ENCODE data around the gene NCBP3. TPM values are rescaled to one million over a fixed set of nuclear protein-coding genes. Genes with fewer than 3 reads are reported as not detected.
A peak's percentile ranks its signal among the peaks of the same experiment; 100 is the strongest.

NCBP3 gene
- total RNA-seq, 1 donor from 2014 or later: 133 TPM

- peak overlapping the region; percentile 85 for H3K27ac Mint-ChIP-seq (ENCODE audit: unreplicated experiment)
- peaks cover 9% of the 10 kb centered on the region for H3K9me3 Mint-ChIP-seq (ENCODE audit: unreplicated experiment)
- TF ChIP-seq CTCF (IDR thresholded peaks at IDR 0.05; ENCODE audit: partially characterized antibody, unreplicated experiment): no peak
Observed at GRCh38 chr17:3893720-3894116, 47.7 kb upstream of the NCBP3 start.

GRCh38 chr17:3893003-3893719 lies 47.1 kb upstream of the NCBP3 start, which contains the start of gene CAMKK1:
CAMKK1 (minus strand) TSS chr17:3893053; CDS start chr17:3885687, 7,366 bp downstream.
- peak; percentile 93 for DNase-seq
- TF ChIP-seq CTCF (IDR thresholded peaks at IDR 0.05; ENCODE audit: partially characterized antibody, unreplicated experiment): no peak
- H3K27me3 Mint-ChIP-seq (ENCODE audit: unreplicated experiment): peaks cover 13% of the 10 kb centered on the region
- H3K36me3 Mint-ChIP-seq (ENCODE audit: unreplicated experiment): no peaks in the 10 kb centered on the region
- peak within 1 kb of the TSS; percentile 85 for H3K27ac Mint-ChIP-seq (ENCODE audit: unreplicated experiment)
- H3K9me3 Mint-ChIP-seq (ENCODE audit: unreplicated experiment): peaks cover 9% of the 10 kb centered on the region
- H3K4me1 Mint-ChIP-seq (ENCODE audit: low read depth, unreplicated experiment): peaks cover 39% of the 10 kb centered on the region
- peak within 1 kb of the TSS; percentile 90 for H3K4me3 Mint-ChIP-seq (ENCODE audit: unreplicated experiment)

More at GRCh38 chr17:3893720-3894116, 47.7 kb upstream of the NCBP3 start:
- Mint-ChIP-seq H3K4me3 (ENCODE audit: unreplicated experiment) (peak overlapping the region; percentile 90), H3K27me3 (ENCODE audit: unreplicated experiment) (peaks cover 13% of the 10 kb centered on the region), H3K36me3 (ENCODE audit: unreplicated experiment) (no peaks in the 10 kb centered on the region), H3K4me1 (ENCODE audit: low read depth, unreplicated experiment) (peaks cover 42% of the 10 kb centered on the region)
- no peak for DNase-seq

- H3K27me3 Mint-ChIP-seq (ENCODE audit: unreplicated experiment): peaks cover 13% of the 10 kb centered on the region
- no peak for TF ChIP-seq CTCF (IDR thresholded peaks at IDR 0.05; ENCODE audit: partially characterized antibody, unreplicated experiment)
- no peaks in the 10 kb centered on the region for H3K36me3 Mint-ChIP-seq (ENCODE audit: unreplicated experiment)
- peak overlapping the region; percentile 90 for H3K4me3 Mint-ChIP-seq (ENCODE audit: unreplicated experiment)
- peak overlapping the region; percentile 77 for H3K27ac Mint-ChIP-seq (ENCODE audit: unreplicated experiment)
- DNase-seq: peak; percentile 78
- H3K4me1 Mint-ChIP-seq (ENCODE audit: low read depth, unreplicated experiment): peaks cover 39% of the 10 kb centered on the region
- H3K9me3 Mint-ChIP-seq (ENCODE audit: unreplicated experiment): peaks cover 9% of the 10 kb centered on the region
Observed at GRCh38 chr17:3892095-3892998, 46.3 kb upstream of the NCBP3 start.

GRCh38 chr17:3891626-3892094 lies 45.6 kb upstream of the NCBP3 start:
- Mint-ChIP-seq H3K4me3 (ENCODE audit: unreplicated experiment) (peak overlapping the region; percentile 90), H3K27me3 (ENCODE audit: unreplicated experiment) (peaks cover 13% of the 10 kb centered on the region), H3K4me1 (ENCODE audit: low read depth, unreplicated experiment) (peaks cover 32% of the 10 kb centered on the region), H3K36me3 (ENCODE audit: unreplicated experiment) (no peaks in the 10 kb centered on the region), H3K27ac (ENCODE audit: unreplicated experiment) (peak overlapping the region; percentile 64), H3K9me3 (ENCODE audit: unreplicated experiment) (peaks cover 8% of the 10 kb centered on the region)
- no peak for DNase-seq
- no peak for TF ChIP-seq CTCF (IDR thresholded peaks at IDR 0.05; ENCODE audit: partially characterized antibody, unreplicated experiment)

Measured in glutamatergic neuron (in vitro differentiated cells).